ENCODE measurements around the gene IMMT.

IMMT gene

GRCh38 chr2:86102157-86102556, 93.1 kb downstream of the IMMT start:
- TF ChIP-seq POLR2A (IDR thresholded peaks at IDR 0.05; ENCODE audit: low read depth, low read length) (no peak), PAX5 (IDR thresholded peaks at IDR 0.05; ENCODE audit: insufficient read depth, low read length, severe bottlenecking) (no peak), POU2F2 (IDR thresholded peaks at IDR 0.05; ENCODE audit: low read depth, low read length) (no peak), POLR2AphosphoS5 (IDR thresholded peaks at IDR 0.05; ENCODE audit: low read depth, low read length) (no peak), SPI1 (IDR thresholded peaks at IDR 0.05; ENCODE audit: low read depth, low read length) (no peak), TAF1 (IDR thresholded peaks at IDR 0.05; ENCODE audit: low read depth, low read length) (no peak)

GRCh38 chr2:86097913-86098312, 97.3 kb downstream of the IMMT start:
- no peak for FAIRE-seq
- no peak for DNase-seq (ENCODE audit: insufficient read length, low spot score)
- no peak for TF ChIP-seq PAX5 (IDR thresholded peaks at IDR 0.05; ENCODE audit: insufficient read depth, low read length, severe bottlenecking)
- no peak for TF ChIP-seq POU2F2 (IDR thresholded peaks at IDR 0.05; ENCODE audit: low read depth, low read length)
- no peak for TF ChIP-seq SPI1 (IDR thresholded peaks at IDR 0.05; ENCODE audit: low read depth, low read length)
- no peak for TF ChIP-seq POLR2AphosphoS5 (IDR thresholded peaks at IDR 0.05; ENCODE audit: low read depth, low read length)
- TF ChIP-seq POLR2A (IDR thresholded peaks at IDR 0.05; ENCODE audit: low read depth, low read length), result no peak
- no peak for TF ChIP-seq TAF1 (IDR thresholded peaks at IDR 0.05; ENCODE audit: low read depth, low read length)

More at GRCh38 chr2:86102157-86102556, 93.1 kb downstream of the IMMT start:
- DNase-seq (ENCODE audit: insufficient read length, low spot score), result no peak
- FAIRE-seq, result no peak

GRCh38 chr2:86097114-86097896, 98.0 kb downstream of the IMMT start:
- DNase-seq (ENCODE audit: insufficient read length, low spot score) (no peak), FAIRE-seq (no peak)
- TF ChIP-seq SPI1 (IDR thresholded peaks at IDR 0.05; ENCODE audit: low read depth, low read length) (no peak), POU2F2 (IDR thresholded peaks at IDR 0.05; ENCODE audit: low read depth, low read length) (no peak), POLR2A (IDR thresholded peaks at IDR 0.05; ENCODE audit: low read depth, low read length) (no peak), TAF1 (IDR thresholded peaks at IDR 0.05; ENCODE audit: low read depth, low read length) (no peak), PAX5 (IDR thresholded peaks at IDR 0.05; ENCODE audit: insufficient read depth, low read length, severe bottlenecking) (no peak), POLR2AphosphoS5 (IDR thresholded peaks at IDR 0.05; ENCODE audit: low read depth, low read length) (no peak)

GRCh38 chr2:86094229-86094628, 101.0 kb downstream of the IMMT start:
- no peak for TF ChIP-seq POU2F2 (IDR thresholded peaks at IDR 0.05; ENCODE audit: low read depth, low read length)
- no peak for TF ChIP-seq POLR2AphosphoS5 (IDR thresholded peaks at IDR 0.05; ENCODE audit: low read depth, low read length)
- TF ChIP-seq POLR2A (IDR thresholded peaks at IDR 0.05; ENCODE audit: low read depth, low read length), result no peak
- no peak for TF ChIP-seq PAX5 (IDR thresholded peaks at IDR 0.05; ENCODE audit: insufficient read depth, low read length, severe bottlenecking)
- no peak for TF ChIP-seq SPI1 (IDR thresholded peaks at IDR 0.05; ENCODE audit: low read depth, low read length)
- no peak for TF ChIP-seq TAF1 (IDR thresholded peaks at IDR 0.05; ENCODE audit: low read depth, low read length)
- DNase-seq (ENCODE audit: insufficient read length, low spot score) (no peak), FAIRE-seq (no peak)

Data from GM12891 (cell line).